Muscle layer of colon (tissue), 2 donors: Measurements from ENCODE around the gene ABHD12.

Experiments
- H3K27ac ChIP-seq: one replicate; pipeline ENCODE4 v1.7.0; 2013; ENCODE audit warnings: low read depth, mild to moderate bottlenecking, low read length, moderate library complexity
- H3K27me3 ChIP-seq, 2 donors: one replicate each; pipeline ENCODE4 v1.7.0; 2013; ENCODE audit warnings: low read length in 2 of 2, mild to moderate bottlenecking in 2 of 2; ENCODE audit not compliant: insufficient read depth in 2 of 2, control insufficient read depth in 1 of 2
- H3K36me3 ChIP-seq: one replicate; pipeline ENCODE4 v1.7.0; 2013; ENCODE audit warnings: mild to moderate bottlenecking, low read length; ENCODE audit not compliant: insufficient read depth
- H3K4me1 ChIP-seq: one replicate; pipeline ENCODE4 v1.7.0; 2013; ENCODE audit warnings: mild to moderate bottlenecking, low read length; ENCODE audit not compliant: insufficient read depth
- H3K4me3 ChIP-seq, 2 donors: one replicate each; pipeline ENCODE4 v1.7.0; 2013; ENCODE audit warnings: low read length in 2 of 2, low read depth in 1 of 2, mild to moderate bottlenecking in 1 of 2, moderate library complexity in 1 of 2
- H3K9ac ChIP-seq: one replicate; pipeline ENCODE4 v1.7.0; 2013; ENCODE audit warnings: low read length
- H3K9me3 ChIP-seq: one replicate; pipeline ENCODE4 v1.7.0; 2013; ENCODE audit warnings: mild to moderate bottlenecking, low read length
- donor health status: abdominal sarcoma.
- donor health status: Adenocarcinoma of cecum.

ABHD12 gene

DNA sequence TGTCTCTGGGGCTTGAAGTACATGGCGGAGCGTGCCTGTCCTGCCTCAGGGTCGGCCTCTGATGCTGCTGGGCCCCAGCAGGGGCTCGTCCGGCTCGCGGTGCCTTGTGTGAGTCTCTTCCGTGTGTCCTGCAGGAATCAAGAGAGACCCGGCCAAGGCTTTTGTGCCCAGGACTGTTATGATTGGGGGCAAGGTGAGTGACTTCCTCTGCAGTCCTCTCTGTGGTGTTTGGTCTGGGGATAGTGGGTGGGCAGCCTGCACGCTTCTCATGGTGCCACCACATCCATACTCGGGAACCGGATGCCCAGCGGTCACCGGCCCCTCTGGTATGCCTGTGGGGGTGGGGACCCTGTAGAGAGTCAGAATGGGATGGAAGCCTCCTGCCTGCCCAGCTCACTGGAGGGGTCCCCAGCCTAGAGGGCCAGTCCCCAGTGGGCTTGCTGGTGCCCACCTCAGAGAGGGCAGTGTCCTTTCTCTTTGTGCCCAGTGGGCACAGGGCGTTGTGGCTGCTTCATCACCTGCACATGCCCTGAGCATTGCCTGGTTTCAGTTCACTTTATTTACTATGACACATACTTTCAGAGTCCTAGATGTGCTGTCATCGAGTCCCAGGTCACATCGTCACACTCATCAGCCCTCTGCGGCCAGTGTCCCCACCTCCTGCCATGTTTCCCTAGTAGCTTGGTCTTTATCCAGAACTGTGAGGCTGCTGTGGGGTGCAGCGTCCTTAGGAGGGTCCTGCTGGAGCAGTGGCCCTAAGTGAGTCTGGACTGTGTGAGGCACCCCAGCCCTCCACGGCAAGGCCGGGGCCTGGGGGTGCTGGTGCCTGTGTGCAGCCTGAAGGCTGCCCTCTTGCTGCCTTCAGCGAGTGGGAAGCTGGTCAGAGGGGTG is 102.1 kb downstream of the ABHD12 start:
- Histone ChIP-seq H3K4me1 (peaks cover 4% of the 10 kb centered on the region), H3K36me3 (peaks cover 93% of the 10 kb centered on the region), H3K27ac (no peak overlapping the region), H3K4me3 (no peak overlapping the region), H3K9ac (no peak overlapping the region), H3K27me3 (no peaks in the 10 kb centered on the region), H3K9me3 (no peaks in the 10 kb centered on the region)

DNA sequence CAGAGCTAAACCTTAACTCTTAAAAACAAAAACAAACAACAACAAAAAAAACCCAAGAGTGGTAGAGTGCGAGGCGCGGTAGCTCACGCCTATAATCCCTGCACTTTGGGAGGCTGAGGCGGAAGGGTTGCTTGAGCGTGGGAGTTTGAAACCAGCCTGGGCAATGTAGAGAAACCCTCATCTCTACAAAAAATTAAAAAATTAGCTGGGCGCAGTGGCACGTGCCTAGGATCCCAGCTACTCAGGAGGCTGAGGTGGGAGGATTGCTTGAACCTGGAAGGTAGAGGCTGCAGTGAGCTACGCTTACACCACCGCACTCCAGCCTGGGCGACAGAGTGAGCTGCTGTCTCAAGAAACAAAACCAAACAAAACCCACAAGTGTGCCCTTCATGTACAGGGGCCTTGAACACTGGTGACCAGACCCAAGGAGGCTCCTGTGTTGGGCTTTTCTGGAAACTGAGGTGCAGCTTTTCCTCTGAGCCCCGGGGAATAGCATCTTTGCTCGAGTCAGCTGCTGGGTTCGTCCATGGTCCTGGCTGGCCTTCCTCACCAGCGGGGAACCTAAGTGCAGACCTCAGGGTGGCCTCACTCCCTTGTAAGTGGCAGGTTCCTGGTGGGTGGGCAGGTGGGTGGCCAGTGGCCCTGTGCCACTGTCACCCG is 102.9 kb downstream of the ABHD12 start:
- Histone ChIP-seq H3K4me1 (no peaks in the 10 kb centered on the region), H3K4me3 (no peak overlapping the region), H3K36me3 (peaks cover 95% of the 10 kb centered on the region), H3K27ac (no peak overlapping the region), H3K27me3 (no peaks in the 10 kb centered on the region), H3K9me3 (no peaks in the 10 kb centered on the region), H3K9ac (no peak overlapping the region)

DNA sequence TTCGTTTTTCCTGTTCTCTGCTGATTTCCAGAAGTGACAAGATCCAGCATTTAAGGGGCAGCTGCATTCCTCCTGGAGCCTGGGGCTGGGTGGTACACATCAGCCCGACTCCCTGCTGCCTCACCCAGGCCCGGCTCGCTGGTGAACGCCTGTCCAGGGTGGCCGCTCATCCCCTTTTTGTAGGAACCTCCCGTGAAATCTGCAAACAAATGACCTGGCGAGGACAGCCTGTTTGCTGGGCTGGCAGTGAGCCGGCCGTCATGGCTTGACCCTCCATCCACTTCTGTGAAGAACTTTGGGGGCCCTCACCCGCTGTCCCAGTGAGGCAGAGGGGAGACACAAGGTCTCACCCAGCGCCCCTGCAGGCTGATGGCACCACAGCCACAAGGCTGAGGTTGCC is 103.7 kb downstream of the ABHD12 start:
- Histone ChIP-seq H3K27ac (no peak overlapping the region), H3K9ac (no peak overlapping the region), H3K36me3 (peaks cover 97% of the 10 kb centered on the region), H3K4me1 (no peaks in the 10 kb centered on the region), H3K27me3 (no peaks in the 10 kb centered on the region), H3K9me3 (no peaks in the 10 kb centered on the region), H3K4me3 (no peak overlapping the region)

DNA sequence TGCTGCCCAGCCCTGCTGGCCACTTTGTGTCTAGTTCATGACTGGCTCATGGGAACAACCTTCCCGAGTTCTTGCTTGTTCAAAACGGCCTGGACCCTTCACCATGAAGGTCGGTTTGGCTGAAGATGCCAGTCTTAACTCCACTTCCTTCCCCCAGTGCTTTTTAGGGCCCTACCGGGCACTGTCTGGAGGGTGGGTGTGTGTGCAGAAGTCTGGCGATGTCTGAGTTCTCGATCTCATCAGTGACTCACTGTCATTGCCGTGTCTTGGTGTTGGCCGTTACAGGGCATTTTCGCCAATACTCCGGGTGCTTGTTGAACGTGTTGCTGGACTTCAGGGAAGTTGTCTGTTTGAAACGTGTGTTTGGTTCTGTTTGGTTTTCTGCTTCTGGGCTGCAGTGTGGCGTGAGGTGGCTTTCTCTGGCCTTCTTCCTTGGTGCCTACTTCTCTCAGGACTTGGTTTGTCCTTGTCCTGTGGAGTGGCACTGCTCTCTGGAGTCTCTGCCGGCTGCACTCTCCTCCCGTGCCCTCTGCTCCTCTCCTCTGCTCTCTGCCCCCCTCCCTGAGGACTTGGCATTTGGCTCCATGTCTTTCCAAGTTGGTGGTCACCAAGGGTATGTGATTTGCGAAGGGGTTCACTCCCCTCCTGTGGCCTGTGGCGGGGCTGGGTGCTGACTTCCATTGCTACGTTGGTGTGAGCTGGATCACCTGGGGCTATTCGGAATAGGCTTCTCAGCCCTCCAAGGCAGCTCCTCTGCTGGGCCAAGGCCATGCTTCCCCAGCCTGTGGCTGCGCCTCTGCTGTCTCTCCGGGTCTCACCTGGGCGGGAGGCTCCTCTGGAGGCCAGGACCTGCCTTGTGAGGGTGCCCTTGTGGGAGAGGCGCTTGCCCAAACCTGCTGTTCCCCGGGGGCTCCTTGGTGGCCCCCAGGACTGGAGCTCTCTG is 104.5 kb downstream of the ABHD12 start:
- no peaks in the 10 kb centered on the region for H3K27me3 ChIP-seq
- H3K4me3 ChIP-seq: no peak overlapping the region
- H3K4me1 ChIP-seq: no peaks in the 10 kb centered on the region
- no peak overlapping the region for H3K9ac ChIP-seq
- no peak overlapping the region for H3K27ac ChIP-seq
- H3K9me3 ChIP-seq: no peaks in the 10 kb centered on the region
- H3K36me3 ChIP-seq: peaks cover 97% of the 10 kb centered on the region

DNA sequence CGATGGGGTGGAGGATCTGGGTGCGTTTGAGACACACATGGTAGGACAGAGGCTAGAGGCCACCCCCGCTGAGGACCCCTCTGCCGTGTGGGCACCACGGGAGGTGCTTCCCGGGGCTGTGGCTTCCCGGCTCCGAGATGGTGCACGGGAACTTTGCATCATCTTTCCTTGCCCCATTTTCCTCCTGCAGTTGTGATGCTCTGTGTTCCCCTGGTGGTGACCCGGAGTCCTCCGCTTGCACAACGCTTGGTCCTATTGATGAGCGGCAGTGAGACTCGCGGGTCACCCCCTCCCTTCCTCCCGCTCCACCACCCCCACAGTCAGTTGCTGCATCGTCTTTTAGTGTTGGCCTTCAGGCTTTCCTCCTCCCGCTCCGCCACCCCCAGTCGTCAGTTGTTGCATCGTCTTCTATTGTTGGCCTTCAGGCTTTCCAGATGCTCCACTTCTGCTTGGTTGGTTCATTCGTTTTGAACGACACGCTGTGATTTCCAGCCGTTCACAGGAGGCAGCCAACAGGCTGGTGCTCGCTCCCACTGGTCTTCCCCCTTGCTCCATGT is 105.5 kb downstream of the ABHD12 start:
- Histone ChIP-seq H3K4me3 (no peak overlapping the region), H3K9me3 (no peaks in the 10 kb centered on the region), H3K9ac (no peak overlapping the region), H3K4me1 (no peaks in the 10 kb centered on the region), H3K36me3 (peaks cover 97% of the 10 kb centered on the region), H3K27me3 (no peaks in the 10 kb centered on the region), H3K27ac (no peak overlapping the region)

DNA sequence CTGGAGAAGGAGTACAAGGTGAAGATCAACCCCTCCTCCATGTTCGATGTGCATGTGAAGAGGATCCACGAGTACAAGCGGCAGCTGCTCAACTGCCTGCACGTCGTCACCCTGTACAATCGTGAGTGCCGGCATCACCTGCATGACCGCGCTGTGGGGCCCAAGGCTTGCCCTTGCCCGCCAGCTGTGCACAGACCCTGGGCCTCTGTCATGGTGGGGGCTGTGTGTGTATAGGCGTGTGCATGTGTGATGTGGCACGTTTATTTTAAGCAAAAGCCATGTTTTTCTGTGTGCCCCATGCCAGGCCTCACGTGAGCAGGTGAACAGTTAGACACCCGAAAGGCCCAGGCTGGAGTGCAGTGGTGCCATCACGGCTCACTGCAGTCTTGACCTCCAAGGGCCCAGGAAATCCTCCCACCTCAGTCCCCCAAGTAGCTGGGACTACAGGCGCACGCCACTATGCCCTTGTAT is 106.5 kb downstream of the ABHD12 start:
- Histone ChIP-seq H3K36me3 (peaks cover 97% of the 10 kb centered on the region), H3K27ac (no peak overlapping the region), H3K9ac (no peak overlapping the region), H3K4me1 (no peaks in the 10 kb centered on the region), H3K27me3 (no peaks in the 10 kb centered on the region), H3K9me3 (no peaks in the 10 kb centered on the region), H3K4me3 (no peak overlapping the region)

DNA sequence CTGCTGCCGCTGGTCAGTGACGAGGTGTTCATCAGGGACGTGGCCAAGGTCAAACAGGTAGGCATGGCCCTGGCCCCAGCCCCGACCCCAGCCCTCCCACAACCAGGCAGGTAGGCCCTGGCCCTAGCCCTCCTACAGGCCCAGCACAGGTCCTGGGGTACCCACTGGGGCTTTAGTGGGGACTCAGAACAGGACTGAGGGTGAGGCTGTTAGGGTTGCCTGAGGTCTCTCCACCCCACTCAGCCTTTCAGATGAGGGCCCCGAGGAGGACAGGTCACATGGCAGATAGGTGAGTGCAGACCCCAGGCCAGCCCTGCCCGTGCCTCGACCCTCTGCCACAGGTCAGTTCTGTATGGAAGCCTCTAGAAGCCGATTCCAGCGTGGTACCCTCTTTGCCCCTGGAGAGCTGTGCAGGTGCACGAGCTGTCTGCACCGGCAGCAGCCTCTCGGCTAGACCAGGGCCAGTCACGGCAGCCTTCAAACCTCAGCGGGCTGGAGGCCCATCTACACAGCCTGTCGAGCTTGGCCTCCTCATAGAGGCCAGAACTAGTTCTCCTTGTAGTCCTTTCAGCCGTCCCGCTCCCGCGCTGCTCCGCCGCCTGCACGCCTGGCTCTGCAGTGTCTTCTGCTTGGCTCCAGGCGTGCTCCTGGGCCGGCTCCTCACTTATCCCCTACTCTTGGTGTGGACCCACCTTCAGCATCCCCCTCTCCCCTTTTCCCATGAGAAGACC is 107.2 kb downstream of the ABHD12 start:
- no peaks in the 10 kb centered on the region for H3K27me3 ChIP-seq
- no peak overlapping the region for H3K9ac ChIP-seq
- H3K4me3 ChIP-seq: no peak overlapping the region
- peaks cover 95% of the 10 kb centered on the region for H3K36me3 ChIP-seq
- H3K4me1 ChIP-seq: no peaks in the 10 kb centered on the region
- no peaks in the 10 kb centered on the region for H3K9me3 ChIP-seq
- H3K27ac ChIP-seq: no peak overlapping the region

DNA sequence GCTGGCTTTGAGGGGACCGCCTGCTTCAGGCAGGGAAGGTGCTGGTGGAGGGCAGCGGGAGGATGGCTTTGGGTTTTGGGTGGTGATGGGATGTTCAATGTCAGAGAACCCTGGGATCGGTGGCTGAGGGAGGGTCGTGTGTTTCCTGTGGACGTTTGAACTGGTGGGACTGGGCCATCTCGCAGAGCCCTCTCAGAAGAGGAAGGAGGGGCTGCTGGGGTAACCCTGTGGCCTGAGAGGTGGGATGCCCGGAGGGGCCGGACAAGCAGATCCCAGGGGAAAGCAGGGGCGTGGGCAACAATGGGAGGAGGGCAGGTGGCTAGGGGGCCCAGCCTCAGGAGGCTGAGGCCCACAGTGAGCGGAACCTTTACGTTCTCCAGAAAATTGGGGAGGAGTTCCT is 107.8 kb downstream of the ABHD12 start:
- Histone ChIP-seq H3K9me3 (no peaks in the 10 kb centered on the region), H3K9ac (no peak overlapping the region), H3K27me3 (no peaks in the 10 kb centered on the region), H3K4me1 (no peaks in the 10 kb centered on the region), H3K27ac (no peak overlapping the region), H3K36me3 (peaks cover 93% of the 10 kb centered on the region), H3K4me3 (no peak overlapping the region)

DNA sequence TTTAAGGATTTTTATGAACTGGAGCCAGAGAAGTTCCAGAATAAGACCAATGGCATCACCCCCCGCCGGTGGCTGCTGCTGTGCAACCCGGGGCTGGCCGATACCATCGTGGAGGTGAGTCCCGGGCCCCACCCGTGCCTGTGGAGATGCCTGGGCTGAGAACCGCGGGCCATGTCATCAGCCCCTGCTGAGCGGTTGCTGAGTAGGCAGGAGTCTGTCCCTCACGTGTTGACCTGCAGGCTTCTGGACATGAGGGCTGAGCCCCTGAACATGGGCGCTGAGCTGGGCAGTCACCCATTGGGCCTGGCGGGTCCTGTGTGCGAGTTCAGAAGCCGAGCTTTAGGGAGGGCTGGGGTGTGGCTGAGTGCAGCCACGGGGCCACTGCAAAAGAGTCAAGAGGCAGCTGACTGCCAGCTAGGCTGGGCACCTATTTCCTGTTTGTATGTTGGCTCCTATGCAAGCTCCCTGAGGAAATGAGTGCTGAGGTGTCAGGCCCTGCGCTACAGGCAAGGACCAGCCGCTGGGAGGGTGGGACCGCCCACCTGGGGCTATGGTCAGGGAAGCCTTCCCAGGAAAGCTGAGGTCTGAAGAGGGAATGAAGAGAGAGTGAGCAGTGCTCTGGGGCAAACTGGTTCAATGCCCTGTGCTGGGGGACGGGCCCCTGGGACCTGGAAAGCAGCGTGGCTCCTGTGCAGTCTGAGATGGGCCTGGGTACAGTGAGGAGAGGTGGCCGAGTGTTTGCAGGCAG is 108.4 kb downstream of the ABHD12 start:
- no peak overlapping the region for H3K9ac ChIP-seq

DNA sequence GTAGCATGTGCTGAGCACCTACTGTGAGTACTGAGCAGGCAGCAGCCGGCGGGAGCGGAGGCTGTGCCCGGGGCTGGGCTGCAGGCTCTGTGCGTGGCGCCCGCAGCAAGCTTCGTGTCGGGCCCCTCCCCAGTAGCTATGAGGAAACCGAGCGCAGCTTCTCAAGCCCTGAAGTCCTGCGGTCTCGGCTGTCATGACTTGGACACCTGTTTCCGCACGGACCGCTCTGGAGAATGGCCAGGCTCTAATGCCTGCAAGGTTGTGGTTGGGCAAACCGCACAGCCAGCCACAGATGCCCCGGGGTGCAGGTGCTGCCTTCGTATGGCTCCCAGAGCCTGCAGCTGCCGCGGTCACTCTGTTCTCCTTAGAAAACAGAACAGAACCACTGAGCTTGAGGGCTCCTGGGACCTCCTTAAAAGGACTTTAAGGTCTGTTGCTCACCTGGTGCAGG is 109.1 kb downstream of the ABHD12 start:
- Histone ChIP-seq H3K27me3 (no peaks in the 10 kb centered on the region), H3K9me3 (no peaks in the 10 kb centered on the region), H3K4me3 (no peak overlapping the region), H3K9ac (no peak overlapping the region), H3K36me3 (peaks cover 93% of the 10 kb centered on the region), H3K4me1 (no peaks in the 10 kb centered on the region), H3K27ac (no peak overlapping the region)

More for the DNA sequence above, 108.4 kb downstream of the ABHD12 start:
- Histone ChIP-seq H3K9me3 (no peaks in the 10 kb centered on the region), H3K36me3 (peaks cover 93% of the 10 kb centered on the region), H3K27ac (no peak overlapping the region), H3K4me3 (no peak overlapping the region), H3K4me1 (no peaks in the 10 kb centered on the region), H3K27me3 (no peaks in the 10 kb centered on the region)
